Mesothelial cell of epicardium (in vitro differentiated cells): ENCODE measurements around the gene SIGLEC6. TPM values are rescaled to one million over a fixed set of nuclear protein-coding genes. Genes with fewer than 3 reads are reported as not detected.

Source experiments
- DNase-seq, 2 experiments: peaks; one replicate each; pipeline ENCODE4 v3.0.0; 2021; ENCODE audit warnings: low spot score in 2 of 2; ENCODE audit not compliant: unreplicated experiment in 2 of 2
- H3K27ac Mint-ChIP-seq: 2 replicates; pipeline ENCODE4 v1.8.0; 2021; ENCODE audit warnings: mixed read lengths
- H3K27me3 Mint-ChIP-seq: 2 replicates; pipeline ENCODE4 v1.8.0; 2021; ENCODE audit warnings: low read depth, mixed read lengths
- H3K36me3 Mint-ChIP-seq: 2 replicates; pipeline ENCODE4 v1.8.0; 2021; ENCODE audit warnings: mixed read lengths
- H3K4me1 Mint-ChIP-seq: 2 replicates; pipeline ENCODE4 v1.8.0; 2021; ENCODE audit warnings: mixed read lengths
- H3K4me3 Mint-ChIP-seq: 2 replicates; pipeline ENCODE4 v1.8.0; 2021; ENCODE audit warnings: mild to moderate bottlenecking, moderate library complexity, mixed read lengths
- H3K9me3 Mint-ChIP-seq: 2 replicates; pipeline ENCODE4 v1.8.0; 2021; ENCODE audit warnings: mixed read lengths
- total RNA-seq: library from RNA; stranded (reverse); gene quantifications from 3 replicates; pipeline ENCODE4 v1.2.1, GENCODE V29; 2021
- TF ChIP-seq, protein P1 (sequence below): fragments of 200-600 bp; sonication (generic); IDR thresholded peaks from one replicate; pipeline ENCODE4 v1.5.0; 2021; ENCODE audit warnings: antibody characterized with exemption; ENCODE audit not compliant: unreplicated experiment

SIGLEC6 gene
- total RNA-seq, 1 donor from 2014 or later = not detected

DNA sequence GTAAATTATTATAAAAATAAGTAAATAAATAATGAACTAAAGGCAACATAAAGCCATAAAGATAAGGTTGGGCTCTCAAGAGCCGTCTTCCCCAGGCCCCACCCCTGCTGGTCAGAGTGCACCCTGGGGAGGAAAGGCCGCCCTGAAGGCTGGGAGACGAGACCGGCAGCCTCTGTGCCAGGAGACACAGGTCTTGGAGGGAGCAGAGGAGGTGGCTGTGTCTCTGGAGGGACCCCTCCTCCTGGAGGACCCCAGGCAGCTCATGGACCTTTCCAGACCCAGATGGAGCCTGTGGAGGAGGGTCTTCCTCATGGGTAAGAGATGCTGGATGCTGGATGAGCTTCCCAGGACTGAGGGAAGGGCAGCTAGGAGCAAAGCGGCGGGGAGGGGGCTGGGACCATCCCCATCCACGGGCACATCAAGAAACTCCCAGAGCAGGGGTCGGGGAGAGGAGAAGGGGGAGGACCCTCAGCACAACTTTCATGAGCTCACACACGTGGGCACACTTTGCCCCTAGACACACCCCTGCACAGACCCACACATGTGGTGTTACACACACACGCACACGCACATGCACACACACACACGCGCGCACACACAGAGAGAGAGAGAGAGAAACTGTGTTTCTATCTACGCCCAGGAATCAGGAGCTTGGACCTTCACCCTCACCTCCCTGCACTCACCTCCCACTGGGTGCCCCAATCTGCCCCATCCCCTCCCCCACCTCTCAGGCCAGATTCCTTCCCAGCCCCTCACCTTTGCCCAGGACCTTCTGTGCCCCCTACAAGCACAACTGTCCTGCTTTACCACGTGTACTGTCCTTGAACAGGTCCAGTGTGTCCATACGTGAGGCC, 52.9 kb downstream of the SIGLEC6 start, which contains the start of gene CEACAM18:
Gene CEACAM18, plus strand, starts transcription at position 159 of the 854 bp plus-strand sequence.
- Mint-ChIP-seq H3K27me3 (no peaks in the 10 kb centered on the region), H3K27ac (no peak within 1 kb of the TSS), H3K9me3 (peaks cover 45% of the 10 kb centered on the region), H3K36me3 (peaks cover 2% of the 10 kb centered on the region), H3K4me1 (no peaks in the 10 kb centered on the region), H3K4me3 (no peak within 1 kb of the TSS)
- DNase-seq = no peak
- TF ChIP-seq, protein P1, sequence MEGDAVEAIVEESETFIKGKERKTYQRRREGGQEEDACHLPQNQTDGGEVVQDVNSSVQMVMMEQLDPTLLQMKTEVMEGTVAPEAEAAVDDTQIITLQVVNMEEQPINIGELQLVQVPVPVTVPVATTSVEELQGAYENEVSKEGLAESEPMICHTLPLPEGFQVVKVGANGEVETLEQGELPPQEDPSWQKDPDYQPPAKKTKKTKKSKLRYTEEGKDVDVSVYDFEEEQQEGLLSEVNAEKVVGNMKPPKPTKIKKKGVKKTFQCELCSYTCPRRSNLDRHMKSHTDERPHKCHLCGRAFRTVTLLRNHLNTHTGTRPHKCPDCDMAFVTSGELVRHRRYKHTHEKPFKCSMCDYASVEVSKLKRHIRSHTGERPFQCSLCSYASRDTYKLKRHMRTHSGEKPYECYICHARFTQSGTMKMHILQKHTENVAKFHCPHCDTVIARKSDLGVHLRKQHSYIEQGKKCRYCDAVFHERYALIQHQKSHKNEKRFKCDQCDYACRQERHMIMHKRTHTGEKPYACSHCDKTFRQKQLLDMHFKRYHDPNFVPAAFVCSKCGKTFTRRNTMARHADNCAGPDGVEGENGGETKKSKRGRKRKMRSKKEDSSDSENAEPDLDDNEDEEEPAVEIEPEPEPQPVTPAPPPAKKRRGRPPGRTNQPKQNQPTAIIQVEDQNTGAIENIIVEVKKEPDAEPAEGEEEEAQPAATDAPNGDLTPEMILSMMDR = no peak

DNA sequence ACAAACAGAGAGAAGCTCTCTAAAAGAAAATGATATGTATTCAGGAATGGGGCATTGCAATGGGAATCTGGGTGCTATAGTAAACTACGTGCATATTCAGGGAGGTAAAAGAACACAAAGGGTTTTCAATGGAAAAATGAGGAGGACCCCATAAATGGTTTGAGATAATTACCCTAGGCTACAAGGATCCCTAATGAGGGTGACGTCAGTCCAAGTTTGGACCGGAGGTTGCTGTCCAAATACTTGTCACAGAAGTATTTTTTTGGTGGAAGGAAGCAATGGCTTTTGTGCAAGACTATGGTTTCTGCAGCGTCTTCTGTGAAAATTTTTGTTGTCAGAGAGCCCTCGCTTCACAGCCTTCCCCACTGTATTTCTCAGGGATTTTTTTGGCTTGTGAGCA, 54.1 kb downstream of the SIGLEC6 start:
- Mint-ChIP-seq H3K36me3 (peaks cover 2% of the 10 kb centered on the region), H3K9me3 (peaks cover 39% of the 10 kb centered on the region), H3K27ac (no peak overlapping the region), H3K4me1 (no peaks in the 10 kb centered on the region), H3K4me3 (no peak overlapping the region), H3K27me3 (peaks cover 1% of the 10 kb centered on the region)
- DNase-seq = no peak
- TF ChIP-seq, protein P1 = no peak

DNA sequence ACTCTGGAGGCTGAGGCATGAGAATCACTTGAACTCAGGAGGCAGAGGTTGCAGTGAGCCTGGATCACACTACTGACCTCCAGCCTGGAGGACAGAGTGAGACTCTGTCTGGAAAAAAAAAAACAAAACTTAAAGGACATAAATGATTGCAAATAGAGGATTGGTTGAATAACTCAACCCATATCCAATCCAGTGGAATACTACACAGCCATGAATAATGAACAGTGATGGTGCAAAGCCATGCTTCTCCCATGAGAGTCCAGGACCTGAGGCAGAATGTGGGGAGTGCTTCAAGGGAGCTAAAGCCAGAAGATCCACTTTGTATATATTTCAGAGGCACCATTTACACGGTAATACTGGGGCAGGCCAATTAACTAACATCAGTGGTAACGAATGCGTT, 55.3 kb downstream of the SIGLEC6 start:
- Mint-ChIP-seq H3K27ac (no peak overlapping the region), H3K4me3 (no peak overlapping the region), H3K36me3 (peaks cover 2% of the 10 kb centered on the region), H3K27me3 (peaks cover 1% of the 10 kb centered on the region), H3K9me3 (peaks cover 30% of the 10 kb centered on the region), H3K4me1 (no peaks in the 10 kb centered on the region)
- TF ChIP-seq, protein P1 = no peak
- DNase-seq = no peak

DNA sequence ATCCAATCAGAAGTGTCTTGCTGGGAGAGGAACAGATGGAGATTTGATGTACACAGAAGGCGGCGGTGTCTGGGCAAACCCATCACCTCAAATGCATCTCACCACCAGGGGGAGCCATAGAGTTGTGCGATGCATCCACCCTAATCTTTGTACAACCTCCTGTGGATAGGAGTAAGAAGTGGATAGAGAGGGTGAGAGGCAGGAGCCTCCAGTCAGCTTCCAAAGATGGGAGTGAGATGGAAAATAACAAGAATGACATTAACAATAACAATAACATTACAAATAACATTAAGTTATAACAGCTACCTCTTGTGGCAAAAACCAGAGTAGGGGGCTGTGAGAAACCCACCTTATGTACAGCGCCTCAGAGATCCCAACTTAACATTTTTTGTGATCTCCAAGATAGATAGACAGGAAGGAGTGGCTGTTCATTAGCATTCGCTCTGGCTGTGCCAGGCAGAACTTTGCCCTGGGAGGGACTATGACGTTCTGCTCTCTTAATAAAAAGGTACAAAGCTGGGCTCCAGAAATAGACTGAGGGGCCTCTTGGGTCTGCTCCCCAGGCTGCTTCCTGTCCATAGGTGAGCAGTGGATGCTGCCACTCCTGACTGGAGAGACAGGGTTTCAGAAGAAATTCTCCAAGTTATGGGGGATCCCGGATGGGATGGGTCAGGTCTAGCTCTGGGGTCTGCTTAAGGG, 58.3 kb downstream of the SIGLEC6 start:
- peaks cover 1% of the 10 kb centered on the region for H3K27me3 Mint-ChIP-seq
- peaks cover 12% of the 10 kb centered on the region for H3K9me3 Mint-ChIP-seq
- peak; percentile 49 to 71 for DNase-seq
- H3K36me3 Mint-ChIP-seq = peaks cover 2% of the 10 kb centered on the region
- no peaks in the 10 kb centered on the region for H3K4me1 Mint-ChIP-seq
- no peak overlapping the region for H3K4me3 Mint-ChIP-seq
- TF ChIP-seq, protein P1 = peak; percentile 83
- no peak overlapping the region for H3K27ac Mint-ChIP-seq

DNA sequence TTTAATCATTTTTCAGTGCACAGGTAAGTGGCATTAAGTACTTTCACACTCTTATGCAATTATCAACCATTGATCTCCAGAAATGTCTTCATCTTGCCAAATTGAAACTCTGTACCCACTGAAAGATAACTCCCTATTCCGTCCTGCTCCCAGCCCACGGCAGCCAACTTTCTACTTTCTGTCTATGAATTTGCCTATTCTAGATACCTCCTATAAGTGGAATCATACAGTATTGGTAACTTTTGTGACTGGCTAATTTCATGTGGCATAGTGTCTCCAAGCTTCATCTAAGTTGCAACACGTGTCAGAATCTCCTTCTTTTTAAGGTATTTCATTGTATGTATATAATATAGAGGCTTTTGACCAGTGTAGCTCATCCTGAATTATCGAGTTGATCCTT, 58.9 kb downstream of the SIGLEC6 start:
- Mint-ChIP-seq H3K36me3 (peaks cover 1% of the 10 kb centered on the region), H3K9me3 (peaks cover 11% of the 10 kb centered on the region), H3K27me3 (peaks cover 1% of the 10 kb centered on the region), H3K4me3 (no peak overlapping the region), H3K4me1 (no peaks in the 10 kb centered on the region), H3K27ac (no peak overlapping the region)
- TF ChIP-seq, protein P1 = no peak
- DNase-seq = no peak
